ENCODE data around the gene FAS. TPM values are rescaled to one million over a fixed set of nuclear protein-coding genes. Genes with fewer than 3 reads are reported as not detected.

The FAS gene
- polyA plus RNA-seq (2013, experiment 1 of 2; ENCODE audit: insufficient read length) = 11.8 TPM
- polyA plus RNA-seq (2013, experiment 2 of 2; ENCODE audit: insufficient read length) = 18.1 TPM

- peak; percentile 54 for DNase-seq
These were observed at the start of gene FAS for GRCh38 chr10:88990384-88991160. TSS of gene FAS (plus strand) at chr10:88990798. CDS start at chr10:88990877, 79 bp downstream.

- DNase-seq = no peak
These were observed 49.6 kb upstream of the FAS start for GRCh38 chr10:88941026-88941425.

GRCh38 chr10:88943778-88944177 is 46.8 kb upstream of the FAS start:
- DNase-seq = no peak

- DNase-seq = no peak
These were observed 45.8 kb upstream of the FAS start for GRCh38 chr10:88944813-88945212.

- no peak for DNase-seq
These were observed 44.4 kb upstream of the FAS start for GRCh38 chr10:88946200-88946599.

GRCh38 chr10:88946965-88947590 is 43.5 kb upstream of the FAS start:
- no peak for DNase-seq

- DNase-seq = no peak
These were observed 41.5 kb upstream of the FAS start for GRCh38 chr10:88949051-88949450.

- DNase-seq = no peak
These were observed 40.4 kb upstream of the FAS start for GRCh38 chr10:88949912-88950837.

GRCh38 chr10:88952647-88953111 is 37.9 kb upstream of the FAS start, which contains the start of gene ACTA2:
TSS of gene ACTA2 (minus strand) at chr10:88952773. CDS start at chr10:88948930, 3,843 bp downstream.
- peak; percentile 98 for DNase-seq

- no peak for DNase-seq
These were observed 36.9 kb upstream of the FAS start for GRCh38 chr10:88953662-88954061.

GRCh38 chr10:88954458-88955083 is 36.0 kb upstream of the FAS start:
- DNase-seq = no peak

- DNase-seq = no peak
These were observed 33.2 kb upstream of the FAS start for GRCh38 chr10:88957381-88957780.

- no peak for DNase-seq
These were observed 31.9 kb upstream of the FAS start for GRCh38 chr10:88958721-88959120.

GRCh38 chr10:88960802-88961201 is 29.8 kb upstream of the FAS start:
- DNase-seq = no peak

GRCh38 chr10:88961266-88961665 is 29.3 kb upstream of the FAS start:
- no peak for DNase-seq

GRCh38 chr10:88962336-88962735 is 28.3 kb upstream of the FAS start:
- no peak for DNase-seq

- no peak for DNase-seq
These were observed 27.3 kb upstream of the FAS start for GRCh38 chr10:88963318-88963717.

- no peak for DNase-seq
These were observed 26.2 kb upstream of the FAS start for GRCh38 chr10:88964360-88964759.

GRCh38 chr10:88964869-88965415 is 25.7 kb upstream of the FAS start:
- no peak for DNase-seq

- no peak for DNase-seq
These were observed 23.8 kb upstream of the FAS start for GRCh38 chr10:88966797-88967196.

- DNase-seq = peak; percentile 71
These were observed 22.2 kb upstream of the FAS start for GRCh38 chr10:88968391-88968790.
